ENCODE measurements around the gene ATP2A3. TPM values are rescaled to one million over a fixed set of nuclear protein-coding genes. Genes with fewer than 3 reads are reported as not detected.

ATP2A3 gene
- total RNA-seq, 1 experiment from 2014 or later: 4.4 TPM

DNA sequence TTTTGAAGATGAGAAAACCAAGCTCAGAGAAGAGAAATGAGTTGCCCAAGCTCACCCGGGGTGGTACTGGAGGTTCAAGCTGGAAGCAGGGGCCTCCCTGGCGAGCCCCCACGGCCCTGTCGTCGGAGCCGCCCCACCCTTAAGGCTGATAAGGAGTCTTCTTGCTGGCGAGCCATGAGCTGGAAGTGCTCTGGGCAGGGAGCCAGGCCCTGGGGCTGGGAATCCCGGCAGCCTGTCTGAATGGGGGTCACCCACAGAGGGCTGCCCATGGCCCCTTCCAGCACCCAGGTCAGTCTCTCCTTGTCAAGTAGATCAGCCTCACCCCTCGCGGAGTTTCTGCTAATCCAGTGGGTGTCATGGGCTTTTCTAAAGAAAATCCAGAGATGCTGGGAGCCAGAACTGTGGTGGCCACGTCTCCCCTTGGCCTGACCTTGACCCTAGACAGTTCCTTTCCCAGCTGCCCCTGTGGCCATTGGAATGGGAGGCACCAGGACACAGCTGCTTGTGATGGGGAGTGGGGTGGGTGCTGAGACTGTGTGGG, 46.8 kb downstream of the ATP2A3 start:
- Histone ChIP-seq H3K4me1 (replicated peaks; ENCODE audit: insufficient read depth) (no peaks in the 10 kb centered on the region), H3K9me2 (ENCODE audit: insufficient read depth) (no peaks in the 10 kb centered on the region), H3K27ac (no peak overlapping the region), H3K4me3 (no peak overlapping the region), H3K36me3 (ENCODE audit: low read depth) (no peaks in the 10 kb centered on the region), H2AFZ (no peak overlapping the region), H3K79me2 (ENCODE audit: low read depth) (no peaks in the 10 kb centered on the region), H3K27me3 (ENCODE audit: insufficient read depth, low read depth) (0 out of 2 replicates have a peak, but pooled peaks cover 7% of the 10 kb centered on the region), H3K4me2 (no peak overlapping the region), H3F3A (ENCODE audit: insufficient read depth, low read depth) (no peaks in the 10 kb centered on the region), H4K20me1 (ENCODE audit: insufficient read depth) (no peaks in the 10 kb centered on the region), H3K9me3 (ENCODE audit: insufficient read depth, low read depth) (no peaks in the 10 kb centered on the region)
- TF ChIP-seq EZH2 (IDR thresholded peaks at IDR 0.05; ENCODE audit: low read depth): no peak
- TF ChIP-seq, protein P1, sequence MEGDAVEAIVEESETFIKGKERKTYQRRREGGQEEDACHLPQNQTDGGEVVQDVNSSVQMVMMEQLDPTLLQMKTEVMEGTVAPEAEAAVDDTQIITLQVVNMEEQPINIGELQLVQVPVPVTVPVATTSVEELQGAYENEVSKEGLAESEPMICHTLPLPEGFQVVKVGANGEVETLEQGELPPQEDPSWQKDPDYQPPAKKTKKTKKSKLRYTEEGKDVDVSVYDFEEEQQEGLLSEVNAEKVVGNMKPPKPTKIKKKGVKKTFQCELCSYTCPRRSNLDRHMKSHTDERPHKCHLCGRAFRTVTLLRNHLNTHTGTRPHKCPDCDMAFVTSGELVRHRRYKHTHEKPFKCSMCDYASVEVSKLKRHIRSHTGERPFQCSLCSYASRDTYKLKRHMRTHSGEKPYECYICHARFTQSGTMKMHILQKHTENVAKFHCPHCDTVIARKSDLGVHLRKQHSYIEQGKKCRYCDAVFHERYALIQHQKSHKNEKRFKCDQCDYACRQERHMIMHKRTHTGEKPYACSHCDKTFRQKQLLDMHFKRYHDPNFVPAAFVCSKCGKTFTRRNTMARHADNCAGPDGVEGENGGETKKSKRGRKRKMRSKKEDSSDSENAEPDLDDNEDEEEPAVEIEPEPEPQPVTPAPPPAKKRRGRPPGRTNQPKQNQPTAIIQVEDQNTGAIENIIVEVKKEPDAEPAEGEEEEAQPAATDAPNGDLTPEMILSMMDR (conservative IDR thresholded peaks at IDR 0.05): no peak
- no TSS peak for BruUV-seq (replicated peaks)
- ChIA-PET POLR2A (ENCODE audit: unreplicated experiment) (interaction anchor here (0.6 kb wide), 1 partner anchor 24 kb away, joined by 3 read pairs; no protein-coding TSS in a partner anchor), CTCF (interaction anchor here (1.0 kb wide), 1 partner anchor 71 kb away, joined by 3 read pairs; the partner anchor contains the start of gene NCBP3)
- intact Hi-C loops (cut with micrococcal nuclease; ENCODE audit: unreplicated experiment): no loop called here
- peak in 1 of 2 experiments; percentile 50 for DNase-seq

- no TSS peak for BruUV-seq (replicated peaks)
- Histone ChIP-seq H3F3A (ENCODE audit: insufficient read depth, low read depth) (no peaks in the 10 kb centered on the region), H3K9me3 (ENCODE audit: insufficient read depth, low read depth) (no peaks in the 10 kb centered on the region), H3K79me2 (ENCODE audit: low read depth) (no peaks in the 10 kb centered on the region), H3K27me3 (ENCODE audit: insufficient read depth, low read depth) (peaks cover 7% of the 10 kb centered on the region; the same call in 1 of the 2 replicates), H3K9me2 (ENCODE audit: insufficient read depth) (no peaks in the 10 kb centered on the region), H3K4me3 (no peak overlapping the region), H3K4me2 (no peak overlapping the region), H3K36me3 (ENCODE audit: low read depth) (no peaks in the 10 kb centered on the region), H3K27ac (no peak overlapping the region), H3K4me1 (replicated peaks; ENCODE audit: insufficient read depth) (no peaks in the 10 kb centered on the region), H4K20me1 (ENCODE audit: insufficient read depth) (no peaks in the 10 kb centered on the region), H2AFZ (no peak overlapping the region)
- intact Hi-C loops (cut with micrococcal nuclease; ENCODE audit: unreplicated experiment): no loop called here
- ChIA-PET POLR2A (ENCODE audit: unreplicated experiment) (no interaction called here), CTCF (interaction anchor here (0.6 to 1.0 kb wide), 2 partner anchors 70 to 226 kb away, joined by 3 to 4 read pairs; partner anchors contain the start of genes CYB5D2, NCBP3 and ZZEF1)
- no peak for DNase-seq
- TF ChIP-seq, protein P1 (conservative IDR thresholded peaks at IDR 0.05): no peak
- no peak for TF ChIP-seq EZH2 (IDR thresholded peaks at IDR 0.05; ENCODE audit: low read depth)
Observed at GRCh38 chr17:3916825-3917224, 47.4 kb downstream of the ATP2A3 start.

GRCh38 chr17:3915995-3916696, 48.1 kb downstream of the ATP2A3 start, which contains the start of gene P2RX1:
P2RX1 (minus strand) TSS chr17:3916465; CDS start chr17:3916225, 240 bp downstream.
- Histone ChIP-seq H2AFZ (no peak within 1 kb of the TSS), H3K4me1 (replicated peaks; ENCODE audit: insufficient read depth) (no peaks in the 10 kb centered on the region), H3K27me3 (ENCODE audit: insufficient read depth, low read depth) (peaks cover 5% of the 10 kb centered on the region; the same call in 1 of the 2 replicates), H4K20me1 (ENCODE audit: insufficient read depth) (no peaks in the 10 kb centered on the region), H3F3A (ENCODE audit: insufficient read depth, low read depth) (no peaks in the 10 kb centered on the region), H3K79me2 (ENCODE audit: low read depth) (no peaks in the 10 kb centered on the region), H3K27ac (no peak within 1 kb of the TSS), H3K9me3 (ENCODE audit: insufficient read depth, low read depth) (no peaks in the 10 kb centered on the region), H3K9me2 (ENCODE audit: insufficient read depth) (no peaks in the 10 kb centered on the region), H3K4me3 (no peak within 1 kb of the TSS), H3K36me3 (ENCODE audit: low read depth) (no peaks in the 10 kb centered on the region), H3K4me2 (no peak within 1 kb of the TSS)
- ChIA-PET POLR2A (ENCODE audit: unreplicated experiment) (interaction anchor here (0.5 kb wide), 2 partner anchors 10 to 23 kb away, joined by 4 read pairs; partner anchors contain the start of gene CAMKK1), CTCF (interaction anchor here (0.5 to 0.7 kb wide), 3 partner anchors 15 to 227 kb away, joined by 3 to 4 read pairs (median 4); partner anchors contain the start of genes CYB5D2 and ZZEF1)
- TF ChIP-seq, protein P1 (conservative IDR thresholded peaks at IDR 0.05): no peak
- TF ChIP-seq EZH2 (IDR thresholded peaks at IDR 0.05; ENCODE audit: low read depth): no peak
- DNase-seq: no peak
- no TSS peak for BruUV-seq (replicated peaks)
- intact Hi-C loops (cut with micrococcal nuclease; ENCODE audit: unreplicated experiment): no loop called here
